DND-41 (cell line): Measurements from ENCODE around the gene GRAMD1A.

Source experiments
- ATAC-seq: fragments of 200-7000 bp; cut with Tn5 transposase; 3 replicates; pipeline ENCODE4 v1.9.1; 2021; ENCODE audit warnings: low read depth; ENCODE audit not compliant: insufficient read depth
- DNase-seq: peaks from one replicate; pipeline ENCODE4 v3.0.0-alpha.2; 2020
- H2AFZ ChIP-seq: 2 replicates; pipeline ENCODE4 v1.6.0; 2012; ENCODE audit warnings: low read depth, low read length
- H3K27ac ChIP-seq: 2 replicates; pipeline ENCODE4 v1.5.1; 2012; ENCODE audit warnings: low read length, inconsistent platforms
- H3K27me3 ChIP-seq: fragments of 200-600 bp; sonication (generic); 2 replicates; pipeline ENCODE4 v1.6.0; 2012; ENCODE audit warnings: low read length, mild to moderate bottlenecking, inconsistent platforms; ENCODE audit not compliant: insufficient read depth, poor library complexity
- H3K36me3 ChIP-seq: 2 replicates; pipeline ENCODE4 v1.5.1; 2012; ENCODE audit warnings: low read length, inconsistent platforms; ENCODE audit not compliant: insufficient read depth
- H3K4me1 ChIP-seq: 2 replicates; pipeline ENCODE4 v1.5.1; 2012; ENCODE audit warnings: mild to moderate bottlenecking, low read length; ENCODE audit not compliant: insufficient read depth
- H3K4me2 ChIP-seq: 2 replicates; pipeline ENCODE4 v1.6.0; 2012; ENCODE audit warnings: mild to moderate bottlenecking, moderate library complexity, low read length, inconsistent platforms; ENCODE audit not compliant: insufficient read depth
- H3K4me3 ChIP-seq, 2 experiments: fragments of 200-600 bp in 1 of 2; shearing (Covaris generic) in 1 of 2; 2 replicates each; pipeline ENCODE4 v1.5.1; 2012 to 2016; ENCODE audit warnings: inconsistent platforms in 2 of 2, low read length in 2 of 2, mild to moderate bottlenecking in 2 of 2, low read depth in 1 of 2, moderate library complexity in 1 of 2
- H3K79me2 ChIP-seq: 2 replicates; pipeline ENCODE4 v1.6.0; 2012; ENCODE audit warnings: low read length, inconsistent platforms; ENCODE audit not compliant: insufficient read depth
- H3K9ac ChIP-seq: 2 replicates; pipeline ENCODE4 v1.6.0; 2012; ENCODE audit warnings: low read depth, mild to moderate bottlenecking, inconsistent platforms, low read length, moderate library complexity
- H3K9me3 ChIP-seq: 2 replicates; pipeline ENCODE4 v1.5.1; 2012; ENCODE audit warnings: low read length, moderate library complexity, mild to moderate bottlenecking, inconsistent platforms; ENCODE audit not compliant: insufficient read depth, severe bottlenecking
- H4K20me1 ChIP-seq: 2 replicates; pipeline ENCODE4 v1.6.0; 2012; ENCODE audit warnings: low read length; ENCODE audit not compliant: insufficient read depth
- CTCF ChIP-seq: IDR thresholded peaks from 2 replicates; pipeline ENCODE4 v1.5.1; 2012; ENCODE audit warnings: borderline replicate concordance, low read length, moderate library complexity, mild to moderate bottlenecking; ENCODE audit not compliant: poor library complexity, severe bottlenecking; ENCODE audit errors: extremely low read depth
- EZH2 ChIP-seq: IDR thresholded peaks from 3 replicates; pipeline ENCODE4 v1.6.1; 2012; ENCODE audit warnings: borderline replicate concordance, low read depth, mild to moderate bottlenecking, moderate library complexity, low read length, inconsistent platforms; ENCODE audit not compliant: severe bottlenecking

Gene GRAMD1A

DNA sequence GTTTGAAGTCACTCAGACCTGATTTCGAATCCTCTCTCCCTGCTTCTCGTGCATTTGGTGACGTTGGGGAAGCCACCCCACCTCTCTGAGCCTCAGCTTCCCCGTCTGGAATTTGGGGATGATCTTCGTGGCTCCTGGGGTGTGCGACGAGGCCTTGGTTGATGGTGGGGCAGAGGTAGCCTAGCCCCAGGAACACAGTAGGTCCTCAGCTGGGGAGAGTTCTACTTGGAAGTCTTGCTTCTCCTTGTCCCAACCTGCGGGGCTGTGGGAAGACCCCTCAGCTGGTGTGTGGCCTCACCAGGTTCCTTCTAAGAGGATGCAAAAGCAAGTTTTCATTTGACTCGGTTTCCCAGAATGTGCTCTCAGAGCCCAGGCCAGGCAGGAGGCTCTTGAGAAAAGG, 54.5 kb downstream of the GRAMD1A start:
- no peak for TF ChIP-seq EZH2
- TF ChIP-seq CTCF, result no peak
- DNase-seq, result no peak
- H4K20me1 ChIP-seq, result no peaks in the 10 kb centered on the region
- H3K27ac ChIP-seq, result no peak overlapping the region
- no peak overlapping the region for H2AFZ ChIP-seq
- no peaks in the 10 kb centered on the region for H3K4me1 ChIP-seq
- H3K36me3 ChIP-seq, result no peaks in the 10 kb centered on the region
- no peaks in the 10 kb centered on the region for H3K79me2 ChIP-seq
- no peak overlapping the region for H3K4me3 ChIP-seq
- ATAC-seq, result no peak
- no peak overlapping the region for H3K9ac ChIP-seq
- H3K4me2 ChIP-seq, result no peak overlapping the region
- peaks cover 22% of the 10 kb centered on the region for H3K27me3 ChIP-seq
- no peaks in the 10 kb centered on the region for H3K9me3 ChIP-seq

GRCh38 chr19:35055715-35056179, 55.6 kb downstream of the GRAMD1A start:
- H3K9ac ChIP-seq, result no peak overlapping the region
- no peak overlapping the region for H3K4me3 ChIP-seq
- H2AFZ ChIP-seq, result no peak overlapping the region
- H3K9me3 ChIP-seq, result no peaks in the 10 kb centered on the region
- H3K4me1 ChIP-seq, result no peaks in the 10 kb centered on the region
- H4K20me1 ChIP-seq, result no peaks in the 10 kb centered on the region
- no peak overlapping the region for H3K27ac ChIP-seq
- no peaks in the 10 kb centered on the region for H3K79me2 ChIP-seq
- peaks cover 22% of the 10 kb centered on the region for H3K27me3 ChIP-seq
- no peak for DNase-seq
- H3K36me3 ChIP-seq, result no peaks in the 10 kb centered on the region
- H3K4me2 ChIP-seq, result no peak overlapping the region
- TF ChIP-seq CTCF (peak; percentile 26), EZH2 (no peak)
- ATAC-seq, result no peak

- DNase-seq (no peak), ATAC-seq (no peak)
- Histone ChIP-seq H3K27me3 (peaks cover 22% of the 10 kb centered on the region), H2AFZ (no peak overlapping the region), H3K4me2 (no peak overlapping the region), H4K20me1 (no peaks in the 10 kb centered on the region), H3K79me2 (no peaks in the 10 kb centered on the region), H3K9me3 (no peaks in the 10 kb centered on the region), H3K4me1 (no peaks in the 10 kb centered on the region), H3K36me3 (no peaks in the 10 kb centered on the region), H3K27ac (no peak overlapping the region), H3K4me3 (no peak overlapping the region), H3K9ac (no peak overlapping the region)
- TF ChIP-seq EZH2 (no peak), CTCF (no peak)
Measured at GRCh38 chr19:35056513-35057063, 56.5 kb downstream of the GRAMD1A start.

DNA sequence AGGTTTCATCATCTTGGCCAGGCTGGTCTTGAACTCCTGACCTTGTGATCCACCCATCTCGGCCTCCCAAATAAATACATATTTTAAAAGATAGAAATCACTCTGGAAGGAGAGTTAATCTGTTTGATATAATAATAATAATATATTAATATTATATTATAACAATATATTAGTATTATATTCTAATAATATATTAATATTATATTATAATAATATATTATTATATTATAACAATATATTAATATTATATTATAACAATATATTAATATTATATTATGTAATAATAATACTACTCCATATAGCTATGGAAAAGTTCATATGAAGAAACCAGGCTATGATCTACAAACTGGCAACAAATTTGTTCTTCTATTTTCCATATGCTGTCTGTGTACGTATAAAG, 58.2 kb downstream of the GRAMD1A start:
- TF ChIP-seq CTCF (no peak), EZH2 (no peak)
- no peaks in the 10 kb centered on the region for H3K36me3 ChIP-seq
- H2AFZ ChIP-seq, result no peak overlapping the region

More for the DNA sequence above, 58.2 kb downstream of the GRAMD1A start:
- no peaks in the 10 kb centered on the region for H3K79me2 ChIP-seq
- ATAC-seq, result no peak
- DNase-seq, result no peak
- H3K27ac ChIP-seq, result no peak overlapping the region
- H3K4me3 ChIP-seq, result no peak overlapping the region
- H3K9me3 ChIP-seq, result no peaks in the 10 kb centered on the region
- H3K27me3 ChIP-seq, result peaks cover 22% of the 10 kb centered on the region
- no peak overlapping the region for H3K9ac ChIP-seq
- H4K20me1 ChIP-seq, result no peaks in the 10 kb centered on the region
- H3K4me2 ChIP-seq, result no peak overlapping the region
- no peaks in the 10 kb centered on the region for H3K4me1 ChIP-seq
